WTC11 (cell line): ENCODE results near the gene C6orf120. TPM values are rescaled to one million over a fixed set of nuclear protein-coding genes. Genes with fewer than 3 reads are reported as not detected.

Experiments used
- ATAC-seq: fragments of 200-7000 bp; cut with Tn5 transposase; 2 replicates; pipeline ENCODE4 v1.10.0; 2021; ENCODE audit warnings: mild to moderate bottlenecking, moderate library complexity
- CTCF ChIA-PET: fragments of 300-600 bp; sonication (Branson Sonifier 250); formaldehyde crosslinking; loops from one replicate; lab custom pipeline; 2021; ENCODE audit warnings: antibody characterized with exemption; lab: Charles Lee
- POLR2A ChIA-PET: fragments of 350-600 bp; sonication (Branson Sonifier 250); formaldehyde crosslinking; loops from one replicate; lab custom pipeline; 2021; ENCODE audit warnings: antibody characterized with exemption; lab: Charles Lee
- DNase-seq: peaks from one replicate; pipeline ENCODE4 v3.0.0; 2021; ENCODE audit warnings: low spot score
- H3K27ac Mint-ChIP-seq: 2 replicates; pipeline ENCODE4 v1.8.0; 2021; ENCODE audit warnings: mixed read lengths
- H3K27me3 Mint-ChIP-seq: 2 replicates; pipeline ENCODE4 v1.8.0; 2021; ENCODE audit warnings: low read depth, mild to moderate bottlenecking, moderate library complexity, mixed read lengths
- H3K36me3 Mint-ChIP-seq: 2 replicates; pipeline ENCODE4 v1.8.0; 2021; ENCODE audit warnings: mixed read lengths
- H3K4me1 Mint-ChIP-seq: 2 replicates; pipeline ENCODE4 v1.8.0; 2022; ENCODE audit warnings: mixed read lengths
- H3K4me3 Mint-ChIP-seq: 2 replicates; pipeline ENCODE4 v1.8.0; 2021; ENCODE audit warnings: mild to moderate bottlenecking, moderate library complexity, mixed read lengths
- H3K9me3 Mint-ChIP-seq: 2 replicates; pipeline ENCODE4 v1.8.0; 2021; ENCODE audit warnings: mixed read lengths
- AFF4 ChIP-seq: sonication (generic); formaldehyde crosslinking; IDR thresholded peaks from 2 replicates; pipeline ENCODE4 v1.8.1; 2023; ENCODE audit warnings: mild to moderate bottlenecking, missing genetic modification reagents, borderline replicate concordance
- ATF1 ChIP-seq: sonication (generic); formaldehyde crosslinking; IDR thresholded peaks from 2 replicates; pipeline ENCODE4 v1.8.1; 2023; ENCODE audit warnings: mild to moderate bottlenecking, moderate library complexity, missing genetic modification reagents
- CBFB ChIP-seq: sonication (generic); formaldehyde crosslinking; IDR thresholded peaks from 2 replicates; pipeline ENCODE4 v1.8.1; 2022; ENCODE audit warnings: mild to moderate bottlenecking, low read depth, missing genetic modification reagents
- CREB1 ChIP-seq: sonication (generic); formaldehyde crosslinking; IDR thresholded peaks from 2 replicates; pipeline ENCODE4 v1.8.0; 2023; ENCODE audit warnings: mild to moderate bottlenecking, missing genetic modification reagents
- ERG ChIP-seq: fragments of 250-450 bp; sonication (Bioruptor Pico); IDR thresholded peaks from 2 replicates; pipeline ENCODE4 v1.8.0; 2021; ENCODE audit warnings: mild to moderate bottlenecking
- ESRRA ChIP-seq: sonication (generic); formaldehyde crosslinking; IDR thresholded peaks from 2 replicates; pipeline ENCODE4 v1.8.1; 2022; ENCODE audit warnings: mild to moderate bottlenecking, missing genetic modification reagents, borderline replicate concordance
- GTF2I ChIP-seq: fragments of 250-450 bp; sonication (Bioruptor Pico); conservative IDR thresholded peaks from 2 replicates; pipeline ENCODE4 v1.4.0; 2021; ENCODE audit warnings: mild to moderate bottlenecking
- HMGXB4 ChIP-seq: sonication (generic); formaldehyde crosslinking; IDR thresholded peaks from 2 replicates; pipeline ENCODE4 v1.8.1; 2023; ENCODE audit warnings: mild to moderate bottlenecking, moderate library complexity, missing genetic modification reagents
- MAX ChIP-seq: sonication (generic); formaldehyde crosslinking; IDR thresholded peaks from 2 replicates; pipeline ENCODE4 v1.8.0; 2022; ENCODE audit warnings: mild to moderate bottlenecking, missing genetic modification reagents
- NFYB ChIP-seq: sonication (generic); formaldehyde crosslinking; conservative IDR thresholded peaks from 2 replicates; pipeline ENCODE4 v1.8.0; 2022; ENCODE audit warnings: low read depth, missing genetic modification reagents
- OVOL2 ChIP-seq: fragments of 250-450 bp; sonication (Bioruptor Pico); IDR thresholded peaks from 2 replicates; pipeline ENCODE4 v1.9.0; 2021; ENCODE audit warnings: mild to moderate bottlenecking, borderline replicate concordance
- SMAD3 ChIP-seq: sonication (generic); formaldehyde crosslinking; IDR thresholded peaks from 2 replicates; pipeline ENCODE4 v1.8.0; 2022; ENCODE audit warnings: missing genetic modification reagents, mild to moderate bottlenecking, borderline replicate concordance
- TCF7 ChIP-seq: sonication (generic); formaldehyde crosslinking; IDR thresholded peaks from 2 replicates; pipeline ENCODE4 v1.8.0; 2022; ENCODE audit warnings: mild to moderate bottlenecking, low read depth, missing genetic modification reagents, moderate library complexity
- USF1 ChIP-seq: sonication (generic); formaldehyde crosslinking; IDR thresholded peaks from 2 replicates; pipeline ENCODE4 v1.8.0; 2022; ENCODE audit warnings: mild to moderate bottlenecking, missing genetic modification reagents
- ZNF281 ChIP-seq: sonication (generic); formaldehyde crosslinking; IDR thresholded peaks from 2 replicates; pipeline ENCODE4 v1.8.0; 2023; ENCODE audit warnings: mild to moderate bottlenecking, missing genetic modification reagents
- ZNF671 ChIP-seq: fragments of 250-450 bp; sonication (Bioruptor Pico); IDR thresholded peaks from 2 replicates; pipeline ENCODE4 v1.8.0; 2021; ENCODE audit warnings: mild to moderate bottlenecking
- total RNA-seq: library from RNA; stranded (reverse); gene quantifications from 3 replicates; pipeline ENCODE4 v1.2.3, GENCODE V29; 2021

C6orf120 gene
- total RNA-seq, 1 experiment from 2014 or later, result 34.5 TPM

GRCh38 chr6:169745405-169745804 is 43.5 kb downstream of the C6orf120 start:
- ATAC-seq, result no peak
- Mint-ChIP-seq H3K27me3 (peaks cover 8% of the 10 kb centered on the region), H3K4me1 (peaks cover 7% of the 10 kb centered on the region), H3K4me3 (no peak overlapping the region), H3K36me3 (no peaks in the 10 kb centered on the region), H3K9me3 (peaks cover 5% of the 10 kb centered on the region; the same call in 1 of the 2 replicates), H3K27ac (no peak overlapping the region)
- no peak for TF ChIP-seq ZNF281 (CRISPR knock-in tag)
- no peak for TF ChIP-seq AFF4 (CRISPR knock-in tag)
- ChIA-PET CTCF (no interaction called here), POLR2A (no interaction called here)
- no peak for DNase-seq

GRCh38 chr6:169746556-169746955 is 44.6 kb downstream of the C6orf120 start:
- ChIA-PET POLR2A (no interaction called here), CTCF (no interaction called here)
- Mint-ChIP-seq H3K4me3 (no peak overlapping the region), H3K27me3 (peaks cover 8% of the 10 kb centered on the region), H3K4me1 (peaks cover 7% of the 10 kb centered on the region), H3K36me3 (no peaks in the 10 kb centered on the region), H3K9me3 (peaks cover 5% of the 10 kb centered on the region; the same call in 1 of the 2 replicates), H3K27ac (no peak overlapping the region)
- TF ChIP-seq SMAD3 (CRISPR knock-in tag) (no peak), OVOL2 (CRISPR knock-in tag) (no peak), CBFB (no peak)
- no peak for DNase-seq
- no peak for ATAC-seq

GRCh38 chr6:169751242-169752073 is 49.5 kb downstream of the C6orf120 start, which contains the start of the genes DYNLT2 and ERMARD:
Gene DYNLT2 (minus strand): TSS chr6:169751572. CDS start chr6:169751458, 114 bp downstream.
Gene ERMARD (plus strand): TSS chr6:169751622. CDS start chr6:169751658, 36 bp downstream.
- Mint-ChIP-seq H3K4me3 (peak within 1 kb of the TSS; percentile 99), H3K27me3 (no peaks in the 10 kb centered on the region), H3K9me3 (no peaks in the 10 kb centered on the region), H3K36me3 (peaks cover under 1% of the 10 kb centered on the region; the same call in 1 of the 2 replicates), H3K27ac (peak within 1 kb of the TSS; percentile 99), H3K4me1 (peaks cover 22% of the 10 kb centered on the region)
- peak; percentile 91 for ATAC-seq
- ChIA-PET CTCF (interaction anchor here (2.6 kb wide), 1 partner anchor 38 kb away, joined by 11 read pairs; no protein-coding TSS in a partner anchor), POLR2A (interaction anchor here (1.3 to 1.6 kb wide), 3 partner anchors 26 to 49 kb away, joined by 3 to 6 read pairs (median 5); partner anchors contain the start of genes C6orf120 and WDR27)
- peak; percentile 95 for DNase-seq
- TF ChIP-seq HMGXB4, result peak; percentile 98
- TF ChIP-seq OVOL2 (CRISPR knock-in tag), result no peak
- TF ChIP-seq ERG (CRISPR knock-in tag), result no peak
- no peak for TF ChIP-seq GTF2I (CRISPR knock-in tag)
- TF ChIP-seq ESRRA (CRISPR knock-in tag), result 0 out of 2 replicates have a peak, but pooled peaks have one; percentile 70
- TF ChIP-seq TCF7, result no peak
- peak; percentile 76; the same call in 1 of the 2 replicates for TF ChIP-seq CBFB
- TF ChIP-seq ZNF671 (CRISPR knock-in tag), result no peak
- TF ChIP-seq USF1, result no peak
- peak; percentile 90 for TF ChIP-seq MAX (CRISPR knock-in tag)
- TF ChIP-seq ATF1 (CRISPR knock-in tag), result peak; percentile 74
- 0 out of 2 replicates have a peak, but pooled peaks have one; percentile 47 for TF ChIP-seq NFYB
- peak; percentile 84; the same call in 1 of the 2 replicates for TF ChIP-seq CREB1 (CRISPR knock-in tag)
